Smooth muscle cell (in vitro differentiated cells): Measurements from ENCODE around the gene BAZ1B. TPM values are rescaled to one million over a fixed set of nuclear protein-coding genes. Genes with fewer than 3 reads are reported as not detected.

Source experiments
- DNase-seq: peaks from one replicate; lab custom pipeline; 2025; ENCODE audit not compliant: unreplicated experiment; lab: John Stamatoyannopoulos, UW
- H2AFZ ChIP-seq: fragments of 200-600 bp; sonication (generic); 2 replicates; pipeline ENCODE4 v1.6.0; 2016; ENCODE audit warnings: antibody characterized with exemption, low read depth, mild to moderate bottlenecking
- H3F3A ChIP-seq: fragments of 200-600 bp; sonication (generic); 2 replicates; pipeline ENCODE4 v1.6.0; 2017; ENCODE audit warnings: antibody characterized with exemption, low read depth
- H3K27ac ChIP-seq: fragments of 200-600 bp; sonication (generic); 2 replicates; pipeline ENCODE4 v1.5.1; 2016; ENCODE audit warnings: low read depth, mild to moderate bottlenecking
- H3K27me3 ChIP-seq: fragments of 200-600 bp; sonication (generic); 2 replicates; pipeline ENCODE4 v1.6.1; 2016; ENCODE audit warnings: low read depth, mild to moderate bottlenecking
- H3K36me3 ChIP-seq: fragments of 200-600 bp; sonication (generic); 2 replicates; pipeline ENCODE4 v1.5.1; 2016; ENCODE audit warnings: low read depth
- H3K4me1 ChIP-seq: fragments of 200-600 bp; sonication (generic); 2 replicates; pipeline ENCODE4 v1.5.1; 2016; ENCODE audit warnings: low read depth
- H3K4me2 ChIP-seq: fragments of 200-600 bp; sonication (generic); 2 replicates; pipeline ENCODE4 v1.6.0; 2016; ENCODE audit warnings: mild to moderate bottlenecking
- H3K4me3 ChIP-seq: fragments of 200-600 bp; sonication (generic); 2 replicates; pipeline ENCODE4 v1.5.1; 2016; ENCODE audit warnings: mild to moderate bottlenecking
- H3K79me2 ChIP-seq: fragments of 200-600 bp; sonication (generic); 2 replicates; pipeline ENCODE4 v1.6.0; 2016; ENCODE audit warnings: low read depth, mild to moderate bottlenecking
- H3K9ac ChIP-seq: fragments of 200-600 bp; sonication (generic); 2 replicates; pipeline ENCODE4 v1.6.0; 2016; ENCODE audit warnings: low read depth
- H3K9me3 ChIP-seq: fragments of 200-600 bp; sonication (generic); replicated peaks from 2 replicates; pipeline ENCODE4 v1.5.1; 2016; ENCODE audit warnings: low read depth
- H4K20me1 ChIP-seq: fragments of 200-600 bp; sonication (generic); 2 replicates; pipeline ENCODE4 v1.6.0; 2016; ENCODE audit warnings: low read depth
- WGBS: methylation state at CpG from one replicate; pipeline ENCODE4 v1.1.7; 2016; ENCODE audit warnings: low lambda C conversion rate; 5-methylcytosine and 5-hydroxymethylcytosine counted together
- polyA plus RNA-seq: library from polyadenylated mRNA; unstranded; fragments of >200 nt; fragmentation: Nextera tagmentation; extraction: Ambion mirVana; gene quantifications from 2 replicates; pipeline ENCODE4 v1.2.1, GENCODE V29; 2016
- total RNA-seq: library from RNA; depleted of rRNA; stranded (reverse); fragments of >200 nt; gene quantifications from 2 replicates; pipeline ENCODE4 v1.2.3, GENCODE V29; 2014
- TF ChIP-seq, protein P1 (sequence below): fragments of 200-600 bp; sonication (generic); IDR thresholded peaks from 2 replicates; pipeline ENCODE4 v1.5.1; 2017; ENCODE audit warnings: borderline replicate concordance, mild to moderate bottlenecking, antibody characterized with exemption; ENCODE audit not compliant: insufficient read depth, poor library complexity, severe bottlenecking

Gene BAZ1B
- total and polyA plus RNA-seq, 2 experiments from 2014 or later: 20.1 to 43.9 TPM

DNA sequence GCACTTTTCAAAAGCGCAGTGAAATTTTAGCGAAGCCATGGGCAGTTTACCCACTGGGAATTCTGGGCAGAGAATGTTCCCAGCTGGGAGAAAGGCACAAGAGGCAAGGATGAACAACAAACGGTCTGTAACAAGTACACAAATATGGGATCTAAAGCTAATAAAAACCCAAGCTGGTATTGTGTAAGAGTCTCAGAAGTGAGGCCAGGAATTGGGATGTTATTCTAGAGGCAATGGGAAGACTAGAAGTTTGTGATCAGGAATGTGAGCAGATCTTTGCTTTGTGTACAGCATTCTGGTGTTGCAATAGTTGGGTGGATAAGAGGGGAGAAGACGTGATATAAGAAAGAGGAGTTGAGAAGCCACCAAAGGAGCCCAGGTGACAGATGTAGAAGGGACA, 73.5 kb downstream of the BAZ1B start:
- DNase-seq: no peak
- peaks cover 6% of the 10 kb centered on the region for H3K79me2 ChIP-seq
- H3K9ac ChIP-seq: no peak overlapping the region
- TF ChIP-seq, protein P1, sequence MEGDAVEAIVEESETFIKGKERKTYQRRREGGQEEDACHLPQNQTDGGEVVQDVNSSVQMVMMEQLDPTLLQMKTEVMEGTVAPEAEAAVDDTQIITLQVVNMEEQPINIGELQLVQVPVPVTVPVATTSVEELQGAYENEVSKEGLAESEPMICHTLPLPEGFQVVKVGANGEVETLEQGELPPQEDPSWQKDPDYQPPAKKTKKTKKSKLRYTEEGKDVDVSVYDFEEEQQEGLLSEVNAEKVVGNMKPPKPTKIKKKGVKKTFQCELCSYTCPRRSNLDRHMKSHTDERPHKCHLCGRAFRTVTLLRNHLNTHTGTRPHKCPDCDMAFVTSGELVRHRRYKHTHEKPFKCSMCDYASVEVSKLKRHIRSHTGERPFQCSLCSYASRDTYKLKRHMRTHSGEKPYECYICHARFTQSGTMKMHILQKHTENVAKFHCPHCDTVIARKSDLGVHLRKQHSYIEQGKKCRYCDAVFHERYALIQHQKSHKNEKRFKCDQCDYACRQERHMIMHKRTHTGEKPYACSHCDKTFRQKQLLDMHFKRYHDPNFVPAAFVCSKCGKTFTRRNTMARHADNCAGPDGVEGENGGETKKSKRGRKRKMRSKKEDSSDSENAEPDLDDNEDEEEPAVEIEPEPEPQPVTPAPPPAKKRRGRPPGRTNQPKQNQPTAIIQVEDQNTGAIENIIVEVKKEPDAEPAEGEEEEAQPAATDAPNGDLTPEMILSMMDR: no peak
- no peaks in the 10 kb centered on the region for H3K27me3 ChIP-seq
- H3K36me3 ChIP-seq: peaks cover 14% of the 10 kb centered on the region
- no peak overlapping the region for H3K4me2 ChIP-seq
- H3F3A ChIP-seq: peaks cover 4% of the 10 kb centered on the region
- H3K4me1 ChIP-seq: no peaks in the 10 kb centered on the region
- no peaks in the 10 kb centered on the region for H3K9me3 ChIP-seq
- WGBS: 91% methylated on average over 4 of the region's 4 CpGs
- H3K27ac ChIP-seq: no peak overlapping the region
- H2AFZ ChIP-seq: no peak overlapping the region
- H3K4me3 ChIP-seq: no peak overlapping the region
- H4K20me1 ChIP-seq: peaks cover 51% of the 10 kb centered on the region

GRCh38 chr7:73447121-73447733, 74.9 kb downstream of the BAZ1B start:
- H3K9ac ChIP-seq: no peak overlapping the region
- no peaks in the 10 kb centered on the region for H3F3A ChIP-seq
- H3K79me2 ChIP-seq: peaks cover 6% of the 10 kb centered on the region
- peaks cover 14% of the 10 kb centered on the region for H3K36me3 ChIP-seq
- TF ChIP-seq, protein P1: no peak
- H2AFZ ChIP-seq: no peak overlapping the region
- H3K27me3 ChIP-seq: no peaks in the 10 kb centered on the region
- no peak overlapping the region for H3K4me2 ChIP-seq
- no peak for DNase-seq
- no peak overlapping the region for H3K27ac ChIP-seq
- H3K9me3 ChIP-seq: no peaks in the 10 kb centered on the region
- 97% methylated on average over 5 of the region's 5 CpGs for WGBS
- no peak overlapping the region for H3K4me3 ChIP-seq
- peaks cover 38% of the 10 kb centered on the region for H4K20me1 ChIP-seq
- no peaks in the 10 kb centered on the region for H3K4me1 ChIP-seq

- H3K27me3 ChIP-seq: no peaks in the 10 kb centered on the region
- H3K4me3 ChIP-seq: no peak overlapping the region
- H3K9me3 ChIP-seq: no peaks in the 10 kb centered on the region
- H3K4me1 ChIP-seq: no peaks in the 10 kb centered on the region
- H3K4me2 ChIP-seq: no peak overlapping the region
- DNase-seq: no peak
- WGBS: 95% methylated on average over 4 of the region's 4 CpGs
- TF ChIP-seq, protein P1: no peak
- H4K20me1 ChIP-seq: peaks cover 33% of the 10 kb centered on the region
- H3K9ac ChIP-seq: no peak overlapping the region
- no peak overlapping the region for H3K27ac ChIP-seq
- H3K36me3 ChIP-seq: peaks cover 14% of the 10 kb centered on the region
- no peak overlapping the region for H2AFZ ChIP-seq
- H3K79me2 ChIP-seq: peaks cover 6% of the 10 kb centered on the region
- H3F3A ChIP-seq: no peaks in the 10 kb centered on the region
Observed at GRCh38 chr7:73446682-73447081, 75.4 kb downstream of the BAZ1B start.
